BLaER1 (cell line): Measurements from ENCODE around the gene SMOC2.

Experiments used
- H3K27ac ChIP-seq: shearing (Covaris generic); formaldehyde crosslinking; 2 replicates; pipeline ENCODE4 v1.8.1; 2022
- H3K27me3 ChIP-seq: shearing (Covaris generic); formaldehyde crosslinking; 2 replicates; pipeline ENCODE4 v1.8.1; 2022
- H3K36me3 ChIP-seq: shearing (Covaris generic); formaldehyde crosslinking; 2 replicates; pipeline ENCODE4 v1.8.1; 2022
- H3K4me1 ChIP-seq: shearing (Covaris generic); formaldehyde crosslinking; 2 replicates; pipeline ENCODE4 v1.8.1; 2022
- H3K4me2 ChIP-seq: shearing (Covaris generic); formaldehyde crosslinking; 2 replicates; pipeline ENCODE4 v1.8.1; 2022
- H3K4me3 ChIP-seq: shearing (Covaris generic); formaldehyde crosslinking; 2 replicates; pipeline ENCODE4 v1.8.1; 2022
- H3K9ac ChIP-seq: shearing (Covaris generic); formaldehyde crosslinking; 2 replicates; pipeline ENCODE4 v1.8.1; 2022
- H3K9me3 ChIP-seq: shearing (Covaris generic); formaldehyde crosslinking; 2 replicates; pipeline ENCODE4 v1.8.1; 2022
- H4K20me1 ChIP-seq: shearing (Covaris generic); formaldehyde crosslinking; 2 replicates; pipeline ENCODE4 v1.8.1; 2022
- Cebpa-rat ChIP-seq: shearing (Covaris generic); IDR thresholded peaks from 2 replicates; pipeline ENCODE4 v1.8.1; 2022

SMOC2 gene

GRCh38 chr6:168636147-168637004, 195.4 kb downstream of the SMOC2 start:
- TF ChIP-seq Cebpa-rat: no peak
- H3K9ac ChIP-seq: no peak overlapping the region
- H3K4me3 ChIP-seq: no peak overlapping the region
- no peaks in the 10 kb centered on the region for H3K4me1 ChIP-seq
- no peak overlapping the region for H3K27ac ChIP-seq
- no peaks in the 10 kb centered on the region for H3K36me3 ChIP-seq
- no peaks in the 10 kb centered on the region for H3K27me3 ChIP-seq
- no peaks in the 10 kb centered on the region for H4K20me1 ChIP-seq
- H3K9me3 ChIP-seq: peaks cover 13% of the 10 kb centered on the region
- H3K4me2 ChIP-seq: no peak overlapping the region

GRCh38 chr6:168637834-168638233, 196.8 kb downstream of the SMOC2 start:
- Histone ChIP-seq H3K36me3 (no peaks in the 10 kb centered on the region), H4K20me1 (no peaks in the 10 kb centered on the region), H3K9me3 (peaks cover 13% of the 10 kb centered on the region), H3K9ac (no peak overlapping the region), H3K4me1 (no peaks in the 10 kb centered on the region), H3K4me3 (no peak overlapping the region), H3K27ac (no peak overlapping the region), H3K4me2 (no peak overlapping the region), H3K27me3 (no peaks in the 10 kb centered on the region)
- no peak for TF ChIP-seq Cebpa-rat

DNA sequence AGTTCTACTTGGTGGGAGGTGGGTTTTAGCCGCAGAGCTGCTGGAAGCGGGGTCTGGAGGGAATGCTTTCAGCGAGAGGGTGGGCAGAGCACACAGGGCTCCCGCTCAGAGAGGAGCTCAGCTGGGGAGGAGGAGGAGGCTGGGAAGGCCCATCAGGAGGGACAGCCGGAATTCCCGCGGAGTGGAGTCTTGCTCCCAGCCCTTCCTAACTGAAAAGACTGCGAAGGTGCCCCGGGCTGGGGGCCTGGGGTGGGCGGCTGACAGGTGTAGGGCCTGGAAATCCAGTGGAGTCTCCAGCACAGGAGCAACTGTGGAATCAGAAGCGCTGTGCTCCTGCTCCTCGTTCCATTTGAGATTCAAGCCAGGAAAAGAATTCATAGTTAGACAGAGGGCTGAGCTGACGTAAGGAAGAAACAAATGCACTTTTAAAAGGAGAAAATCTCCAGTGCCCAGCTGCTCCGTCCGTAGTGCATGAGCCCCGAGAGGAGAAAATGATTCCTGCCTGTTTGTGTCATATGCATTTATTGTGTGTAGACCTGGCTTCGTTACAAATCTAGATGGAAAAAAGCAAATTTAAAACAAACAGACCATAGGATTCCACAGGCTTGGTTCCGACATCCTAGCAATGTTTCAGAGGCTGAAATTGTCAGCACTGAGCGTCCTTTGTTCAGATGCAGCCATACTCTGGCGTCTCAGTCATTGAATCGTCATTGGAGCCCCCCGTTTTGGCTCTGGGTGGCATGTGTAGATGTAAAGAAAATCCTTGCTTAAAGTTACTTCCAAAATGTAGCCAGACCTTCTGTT, 197.7 kb downstream of the SMOC2 start:
- H3K4me1 ChIP-seq: no peaks in the 10 kb centered on the region

GRCh38 chr6:168640181-168640580, 199.2 kb downstream of the SMOC2 start:
- H3K4me2 ChIP-seq: no peak overlapping the region
- TF ChIP-seq Cebpa-rat: no peak
- no peaks in the 10 kb centered on the region for H3K9me3 ChIP-seq

More for the DNA sequence above, 197.7 kb downstream of the SMOC2 start:
- Histone ChIP-seq H4K20me1 (no peaks in the 10 kb centered on the region), H3K36me3 (no peaks in the 10 kb centered on the region), H3K4me3 (no peak overlapping the region), H3K4me2 (no peak overlapping the region), H3K27ac (no peak overlapping the region), H3K27me3 (no peaks in the 10 kb centered on the region), H3K9ac (no peak overlapping the region), H3K9me3 (peaks cover 8% of the 10 kb centered on the region)
- TF ChIP-seq Cebpa-rat: no peak

DNA sequence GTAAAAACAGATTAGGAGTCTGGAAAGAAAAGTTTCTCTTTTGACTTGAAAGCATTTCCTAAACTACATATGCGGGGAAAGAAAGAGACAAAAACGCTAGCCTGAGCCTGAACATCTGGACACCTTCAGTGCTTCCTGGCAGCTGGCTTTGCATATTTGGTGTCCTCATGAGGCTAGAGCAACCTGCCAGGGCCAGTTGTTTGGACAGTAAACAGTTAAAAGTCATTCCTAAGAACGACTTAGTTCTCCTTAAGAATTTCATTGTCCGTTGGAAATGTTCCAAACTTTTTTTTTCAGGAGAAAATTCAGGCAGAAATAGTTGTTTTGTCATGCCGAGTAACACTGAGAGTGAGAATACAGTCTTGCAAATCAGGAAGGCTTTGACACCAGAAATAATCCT, 199.8 kb downstream of the SMOC2 start:
- no peaks in the 10 kb centered on the region for H3K27me3 ChIP-seq
- H3K27ac ChIP-seq: no peak overlapping the region
- H3K4me3 ChIP-seq: no peak overlapping the region

More at GRCh38 chr6:168640181-168640580, 199.2 kb downstream of the SMOC2 start:
- no peaks in the 10 kb centered on the region for H3K36me3 ChIP-seq
- H4K20me1 ChIP-seq: no peaks in the 10 kb centered on the region
- H3K27ac ChIP-seq: no peak overlapping the region
- H3K27me3 ChIP-seq: no peaks in the 10 kb centered on the region
- H3K9ac ChIP-seq: no peak overlapping the region
- no peaks in the 10 kb centered on the region for H3K4me1 ChIP-seq
- H3K4me3 ChIP-seq: no peak overlapping the region

DNA sequence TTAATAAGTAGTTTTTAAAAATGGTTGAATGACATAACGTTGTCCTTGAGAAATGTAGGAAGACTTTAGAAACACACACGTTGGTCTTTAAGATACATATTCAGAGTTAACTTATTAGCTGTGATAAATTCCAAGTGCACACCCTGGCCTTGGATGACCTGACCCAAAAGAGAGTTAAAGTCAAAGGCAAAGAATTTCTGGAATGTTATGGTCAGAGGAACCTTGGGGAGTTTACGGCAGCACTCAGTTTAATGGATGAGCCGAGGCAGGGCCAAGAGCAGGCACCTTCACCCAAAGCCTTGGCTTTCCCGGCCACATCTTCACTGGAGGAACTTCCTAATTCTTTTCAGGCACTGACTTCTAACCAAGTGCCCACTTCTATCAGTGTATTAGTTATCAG, 200.5 kb downstream of the SMOC2 start:
- Histone ChIP-seq H3K4me1 (no peaks in the 10 kb centered on the region), H3K9ac (no peak overlapping the region), H3K27me3 (no peaks in the 10 kb centered on the region), H3K4me2 (no peak overlapping the region), H3K27ac (no peak overlapping the region), H3K4me3 (no peak overlapping the region), H3K36me3 (no peaks in the 10 kb centered on the region), H3K9me3 (no peaks in the 10 kb centered on the region), H4K20me1 (no peaks in the 10 kb centered on the region)
- no peak for TF ChIP-seq Cebpa-rat

More for the DNA sequence above, 199.8 kb downstream of the SMOC2 start:
- no peak overlapping the region for H3K9ac ChIP-seq
- no peaks in the 10 kb centered on the region for H3K9me3 ChIP-seq
- TF ChIP-seq Cebpa-rat: no peak
- no peaks in the 10 kb centered on the region for H4K20me1 ChIP-seq
- no peaks in the 10 kb centered on the region for H3K36me3 ChIP-seq
- H3K4me1 ChIP-seq: no peaks in the 10 kb centered on the region
- H3K4me2 ChIP-seq: no peak overlapping the region

- H3K9me3 ChIP-seq: no peaks in the 10 kb centered on the region
- H3K4me1 ChIP-seq: peaks cover 16% of the 10 kb centered on the region
- no peak overlapping the region for H3K4me2 ChIP-seq
- H3K4me3 ChIP-seq: no peak overlapping the region
- H3K27ac ChIP-seq: no peak overlapping the region
- no peak for TF ChIP-seq Cebpa-rat
- H3K9ac ChIP-seq: no peak overlapping the region
- H3K27me3 ChIP-seq: no peaks in the 10 kb centered on the region
- H3K36me3 ChIP-seq: no peaks in the 10 kb centered on the region
- no peaks in the 10 kb centered on the region for H4K20me1 ChIP-seq
These were observed 202.4 kb downstream of the SMOC2 start for GRCh38 chr6:168643401-168643800.

- no peaks in the 10 kb centered on the region for H3K27me3 ChIP-seq
- H3K4me2 ChIP-seq: no peak overlapping the region
- no peak overlapping the region for H3K4me3 ChIP-seq
- H3K9me3 ChIP-seq: no peaks in the 10 kb centered on the region
- H4K20me1 ChIP-seq: no peaks in the 10 kb centered on the region
- TF ChIP-seq Cebpa-rat: no peak
- no peaks in the 10 kb centered on the region for H3K36me3 ChIP-seq
- no peak overlapping the region for H3K9ac ChIP-seq
- no peak overlapping the region for H3K27ac ChIP-seq
- peaks cover 24% of the 10 kb centered on the region for H3K4me1 ChIP-seq
These were observed 204.3 kb downstream of the SMOC2 start for GRCh38 chr6:168645326-168645725.

GRCh38 chr6:168647271-168647670, 206.3 kb downstream of the SMOC2 start:
- H3K27ac ChIP-seq: no peak overlapping the region
- no peak overlapping the region for H3K4me3 ChIP-seq
- no peaks in the 10 kb centered on the region for H3K36me3 ChIP-seq
- H3K9me3 ChIP-seq: no peaks in the 10 kb centered on the region
- no peak overlapping the region for H3K9ac ChIP-seq
- TF ChIP-seq Cebpa-rat: no peak
- peaks cover 24% of the 10 kb centered on the region for H3K4me1 ChIP-seq
- no peaks in the 10 kb centered on the region for H4K20me1 ChIP-seq
- peak overlapping the region; percentile 32 for H3K4me2 ChIP-seq
- H3K27me3 ChIP-seq: no peaks in the 10 kb centered on the region
